Duodenal mucosa (tissue), 2 donors: ENCODE data around the gene TRPM2.
"Not testable (repeated sequence)": the region's sequence is repeated elsewhere in the genome, so short reads cannot be mapped to it uniquely, and the experiment has no call there.

Experiments used
- H3K27ac ChIP-seq: one replicate; pipeline ENCODE4 v1.7.0; 2013; ENCODE audit warnings: low read depth, low read length
- H3K27me3 ChIP-seq, 2 donors: one replicate each; pipeline ENCODE4 v1.7.0; 2013; ENCODE audit warnings: low read length in 2 of 2, control low read depth in 1 of 2; ENCODE audit not compliant: insufficient read depth in 2 of 2, control insufficient read depth in 1 of 2
- H3K36me3 ChIP-seq, 2 donors: one replicate each; pipeline ENCODE4 v1.7.0; 2013; ENCODE audit warnings: low read length in 2 of 2, control low read depth in 1 of 2; ENCODE audit not compliant: insufficient read depth in 2 of 2, control insufficient read depth in 1 of 2
- H3K4me1 ChIP-seq, 2 donors: one replicate each; pipeline ENCODE4 v1.7.0; 2013; ENCODE audit warnings: low read length in 2 of 2, control low read depth in 1 of 2; ENCODE audit not compliant: insufficient read depth in 2 of 2, control insufficient read depth in 1 of 2
- H3K4me3 ChIP-seq, 2 donors: one replicate each; pipeline ENCODE4 v1.7.0; 2013; ENCODE audit warnings: low read length in 2 of 2, low read depth in 1 of 2
- H3K9ac ChIP-seq, 2 donors: one replicate each; pipeline ENCODE4 v1.7.0; 2013; ENCODE audit warnings: low read length in 2 of 2, low read depth in 1 of 2
- H3K9me3 ChIP-seq, 2 donors: one replicate each; pipeline ENCODE4 v1.7.0; 2013; ENCODE audit warnings: low read length in 2 of 2, control low read depth in 1 of 2; ENCODE audit not compliant: control insufficient read depth in 1 of 2

TRPM2 gene

GRCh38 chr21:44354775-44355771 lies 1.7 kb downstream of the TRPM2 start:
- Histone ChIP-seq H3K9ac (no peak overlapping the region), H3K4me1 (peaks cover 0 to 27% of the 10 kb centered on the region in 2 donors), H3K4me3 (peak overlapping the region in 1 of 2 donors; percentile 44)

GRCh38 chr21:44356160-44356559 lies 2.7 kb downstream of the TRPM2 start:
- Histone ChIP-seq H3K27me3 (peaks cover 0 to 12% of the 10 kb centered on the region in 2 donors), H3K27ac (no peak overlapping the region), H3K9ac (no peak overlapping the region), H3K4me1 (peaks cover 0 to 26% of the 10 kb centered on the region in 2 donors), H3K36me3 (no peaks in the 10 kb centered on the region), H3K4me3 (no peak overlapping the region), H3K9me3 (no peaks in the 10 kb centered on the region)

More at GRCh38 chr21:44354775-44355771, 1.7 kb downstream of the TRPM2 start:
- H3K36me3 ChIP-seq, result no peaks in the 10 kb centered on the region
- no peaks in the 10 kb centered on the region for H3K9me3 ChIP-seq
- H3K27me3 ChIP-seq, result peaks cover 0 to 13% of the 10 kb centered on the region in 2 donors
- H3K27ac ChIP-seq, result no peak overlapping the region

- H3K4me1 ChIP-seq, result peaks cover 0 to 21% of the 10 kb centered on the region in 2 donors
- H3K4me3 ChIP-seq, result no peak overlapping the region
- H3K9ac ChIP-seq, result no peak overlapping the region
- no peaks in the 10 kb centered on the region for H3K9me3 ChIP-seq
- H3K27me3 ChIP-seq, result peaks cover 0 to 8% of the 10 kb centered on the region in 2 donors
- no peak overlapping the region for H3K27ac ChIP-seq
- H3K36me3 ChIP-seq, result no peaks in the 10 kb centered on the region
Observed at GRCh38 chr21:44356636-44357035, 3.2 kb downstream of the TRPM2 start.

- no peaks in the 10 kb centered on the region for H3K9me3 ChIP-seq
- H3K27me3 ChIP-seq, result peaks cover 0 to 4% of the 10 kb centered on the region in 2 donors
- H3K9ac ChIP-seq, result no peak overlapping the region
- no peak overlapping the region for H3K4me3 ChIP-seq
- H3K4me1 ChIP-seq, result peaks cover 0 to 16% of the 10 kb centered on the region in 2 donors
- H3K27ac ChIP-seq, result no peak overlapping the region
- H3K36me3 ChIP-seq, result no peaks in the 10 kb centered on the region
Observed at GRCh38 chr21:44357064-44357837, 3.8 kb downstream of the TRPM2 start.

GRCh38 chr21:44359396-44359795 lies 6.0 kb downstream of the TRPM2 start:
- Histone ChIP-seq H3K36me3 (no peaks in the 10 kb centered on the region), H3K27ac (no peak overlapping the region), H3K4me1 (peaks cover 0 to 4% of the 10 kb centered on the region in 2 donors), H3K9me3 (no peaks in the 10 kb centered on the region), H3K4me3 (no peak overlapping the region), H3K9ac (no peak overlapping the region), H3K27me3 (no peaks in the 10 kb centered on the region)

GRCh38 chr21:44360159-44360558 lies 6.7 kb downstream of the TRPM2 start:
- Histone ChIP-seq H3K9me3 (no peaks in the 10 kb centered on the region), H3K4me1 (no peaks in the 10 kb centered on the region), H3K36me3 (no peaks in the 10 kb centered on the region), H3K4me3 (no peak overlapping the region), H3K9ac (no peak overlapping the region), H3K27me3 (no peaks in the 10 kb centered on the region), H3K27ac (no peak overlapping the region)

- H3K27me3 ChIP-seq, H3K9ac ChIP-seq, H3K27ac ChIP-seq, H3K9me3 ChIP-seq, H3K4me1 ChIP-seq, H3K36me3 ChIP-seq, H3K4me3 ChIP-seq: not testable (repeated sequence)
Observed at GRCh38 chr21:44361903-44362302, 8.5 kb downstream of the TRPM2 start.

GRCh38 chr21:44363278-44363677 lies 9.9 kb downstream of the TRPM2 start:
- H3K4me3 ChIP-seq, result no peak overlapping the region
- no peaks in the 10 kb centered on the region for H3K9me3 ChIP-seq
- H3K9ac ChIP-seq, result no peak overlapping the region
- H3K27ac ChIP-seq, result no peak overlapping the region
- no peaks in the 10 kb centered on the region for H3K4me1 ChIP-seq
- no peaks in the 10 kb centered on the region for H3K36me3 ChIP-seq
- H3K27me3 ChIP-seq, result peaks cover 0 to 3% of the 10 kb centered on the region in 2 donors

GRCh38 chr21:44364151-44365053 lies 11.0 kb downstream of the TRPM2 start:
- no peaks in the 10 kb centered on the region for H3K9me3 ChIP-seq
- no peaks in the 10 kb centered on the region for H3K4me1 ChIP-seq
- H3K36me3 ChIP-seq, result no peaks in the 10 kb centered on the region
- no peak overlapping the region for H3K9ac ChIP-seq
- no peak overlapping the region for H3K4me3 ChIP-seq
- H3K27me3 ChIP-seq, result peaks cover 6 to 10% of the 10 kb centered on the region in 2 donors
- H3K27ac ChIP-seq, result no peak overlapping the region
